Fibroblast of skin of back (primary cell): ENCODE measurements around the gene CERS1.
A peak's percentile ranks its signal among the peaks of the same experiment; 100 is the strongest.

Source experiments
- DNase-seq: peaks from one replicate; pipeline ENCODE4 v3.0.0-alpha.2; 2013

The CERS1 gene

DNA sequence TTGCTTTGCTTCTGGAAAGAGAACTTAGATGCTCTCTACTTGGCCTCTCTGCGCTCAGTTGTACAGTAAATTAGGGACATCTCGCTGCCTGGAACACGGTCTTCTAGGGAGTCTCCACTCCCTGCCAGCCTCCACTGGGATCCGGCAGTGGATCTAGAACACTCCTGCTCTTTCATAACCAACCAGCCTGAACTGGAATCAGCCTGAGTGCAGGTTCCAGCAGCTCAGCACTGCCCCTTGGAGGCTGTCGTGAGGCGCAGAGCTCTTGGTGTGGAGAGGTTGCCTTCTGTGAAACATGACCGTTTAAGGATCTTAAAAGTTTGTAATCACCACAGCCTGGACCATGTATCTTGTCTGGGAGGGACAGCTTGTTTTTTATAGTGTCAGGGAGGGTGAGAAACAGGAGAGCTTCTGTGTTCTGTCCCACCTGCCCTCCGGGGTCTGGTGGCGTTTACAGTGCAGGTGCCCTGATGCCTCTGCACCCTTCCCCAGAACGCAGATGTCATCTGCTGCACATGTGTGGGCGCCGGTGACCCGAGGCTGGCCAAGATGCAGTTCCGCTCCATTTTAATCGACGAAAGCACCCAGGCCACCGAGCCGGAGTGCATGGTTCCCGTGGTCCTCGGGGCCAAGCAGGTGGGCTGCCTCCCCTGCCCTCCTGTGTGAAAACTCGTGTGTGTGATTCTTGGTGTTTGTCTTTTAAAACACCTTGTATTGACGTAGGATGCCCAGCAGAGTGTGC, 39.4 kb downstream of the CERS1 start:
- DNase-seq: peak; percentile 16

DNA sequence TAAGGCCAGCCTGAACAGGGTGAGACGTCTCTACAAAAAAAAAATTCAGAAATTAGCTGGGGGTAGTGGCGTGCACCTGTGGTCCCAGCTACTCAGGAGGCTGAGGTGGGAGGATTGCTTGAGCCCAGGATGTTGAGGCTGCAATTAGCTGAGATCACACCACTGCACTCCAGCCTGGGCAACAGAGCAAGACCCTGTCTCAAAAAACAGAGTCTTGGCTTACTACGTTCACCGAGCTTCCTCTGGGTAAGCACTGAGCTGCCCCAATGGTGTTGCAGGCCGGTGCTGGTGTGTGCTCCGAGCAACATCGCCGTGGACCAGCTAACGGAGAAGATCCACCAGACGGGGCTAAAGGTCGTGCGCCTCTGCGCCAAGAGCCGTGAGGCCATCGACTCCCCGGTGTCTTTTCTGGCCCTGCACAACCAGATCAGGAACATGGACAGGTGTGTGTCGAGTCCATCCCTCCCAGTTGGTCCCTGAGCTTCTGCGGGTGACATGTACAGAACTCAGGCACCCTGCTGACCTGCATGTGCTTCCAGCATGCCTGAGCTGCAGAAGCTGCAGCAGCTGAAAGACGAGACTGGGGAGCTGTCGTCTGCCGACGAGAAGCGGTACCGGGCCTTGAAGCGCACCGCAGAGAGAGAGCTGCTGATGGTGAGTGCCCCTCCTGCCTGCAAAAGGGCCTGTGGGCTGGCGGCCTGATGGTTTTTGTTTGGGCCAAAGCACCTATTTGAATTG, 40.1 kb downstream of the CERS1 start:
- no peak for DNase-seq

DNA sequence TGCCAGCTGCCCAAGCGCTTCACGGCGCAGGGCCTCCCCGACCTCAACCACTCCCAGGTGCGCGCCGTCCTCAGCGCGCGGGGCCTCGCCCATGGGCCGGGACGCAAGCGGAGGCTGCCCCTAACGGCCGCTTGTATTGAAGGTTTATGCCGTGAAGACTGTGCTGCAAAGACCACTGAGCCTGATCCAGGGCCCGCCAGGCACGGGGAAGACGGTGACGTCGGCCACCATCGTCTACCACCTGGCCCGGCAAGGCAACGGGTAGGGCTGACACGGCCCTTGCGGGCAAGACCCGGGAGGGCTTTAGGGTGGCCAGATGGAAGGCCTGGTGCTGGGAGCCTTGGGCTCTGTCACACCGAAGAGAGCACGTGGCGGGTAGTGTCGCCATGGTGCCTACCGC, 41.0 kb downstream of the CERS1 start:
- no peak for DNase-seq

DNA sequence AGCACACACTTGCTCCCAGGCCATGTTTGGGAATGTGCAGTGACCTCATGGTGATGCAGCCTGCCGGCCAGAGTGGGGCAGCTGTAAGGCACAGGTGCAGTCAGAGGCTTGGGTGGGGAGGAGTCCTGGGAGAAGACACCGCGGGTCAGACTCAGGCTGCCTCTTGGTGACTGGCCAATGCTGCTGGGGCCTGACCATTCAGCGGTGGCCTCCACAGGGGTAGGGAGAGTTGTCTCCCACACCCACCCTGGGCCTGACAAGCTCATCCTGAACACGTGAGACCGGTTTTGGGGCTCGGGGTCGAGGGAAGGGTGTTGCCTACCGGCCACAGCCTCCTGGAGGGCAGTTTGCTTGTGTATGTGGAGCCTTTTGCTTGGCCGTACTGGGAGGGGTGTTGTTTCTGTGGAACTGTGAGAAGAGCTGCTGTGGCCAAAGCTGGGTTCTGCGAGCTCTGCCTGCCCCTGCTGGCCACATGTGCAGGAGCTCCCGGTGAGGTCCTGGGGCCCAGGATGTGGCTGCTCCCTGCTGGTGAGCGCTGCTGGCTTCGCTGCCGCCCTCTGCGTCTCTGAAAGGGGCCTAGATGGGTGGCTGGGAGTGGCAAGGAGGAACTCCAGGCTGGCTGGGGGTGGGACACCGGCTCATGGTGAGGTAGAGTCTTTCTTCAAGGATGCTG, 42.1 kb downstream of the CERS1 start:
- no peak for DNase-seq

DNA sequence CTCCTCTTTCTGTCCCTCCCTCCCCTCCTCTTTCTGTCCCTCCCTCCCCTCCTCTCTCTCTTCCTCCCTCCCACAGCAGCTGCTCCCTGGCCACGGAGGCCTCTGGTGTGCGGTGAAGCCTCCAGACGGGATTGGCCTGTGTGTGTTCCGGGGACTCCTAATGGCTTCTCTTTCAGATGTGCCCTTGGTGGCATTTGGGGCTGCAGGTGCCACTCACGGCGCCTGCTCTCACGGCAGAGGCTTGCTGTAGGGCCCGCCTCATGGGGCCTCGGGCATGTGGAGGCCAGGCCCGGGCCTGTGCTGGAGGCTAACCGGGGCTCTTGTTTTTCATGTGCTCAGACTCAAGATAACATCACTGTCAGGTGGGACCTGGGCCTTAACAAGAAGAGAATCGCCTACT, 43.3 kb downstream of the CERS1 start:
- no peak for DNase-seq

DNA sequence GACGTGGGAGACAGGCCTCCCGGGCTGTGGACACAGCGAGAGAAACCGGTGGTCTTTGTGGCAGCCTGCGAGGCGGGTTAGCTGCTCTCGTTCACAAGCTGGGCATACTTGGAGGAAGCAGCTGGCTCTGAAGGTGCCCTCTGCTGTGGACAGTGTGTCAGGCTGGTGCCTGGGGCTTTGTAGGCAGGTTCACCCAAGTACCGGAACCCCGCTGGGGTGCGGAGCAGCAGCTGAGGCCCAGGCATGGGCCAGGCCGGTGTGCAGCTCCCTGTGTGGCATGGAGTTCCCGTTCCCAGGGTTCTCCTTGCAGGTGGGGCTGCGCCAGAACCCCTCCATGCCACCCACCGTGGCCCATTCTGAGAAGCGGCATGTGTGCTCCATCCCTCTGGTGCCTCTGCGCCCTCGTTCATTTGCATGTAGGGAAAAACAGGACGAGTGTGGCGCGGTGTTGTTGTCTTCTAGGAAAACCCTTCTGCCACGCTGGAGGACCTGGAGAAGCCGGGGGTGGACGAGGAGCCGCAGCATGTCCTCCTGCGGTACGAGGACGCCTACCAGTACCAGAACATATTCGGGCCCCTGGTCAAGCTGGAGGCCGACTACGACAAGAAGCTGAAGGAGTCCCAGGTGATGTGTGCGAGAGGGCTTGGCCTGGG, 44.2 kb downstream of the CERS1 start:
- no peak for DNase-seq

DNA sequence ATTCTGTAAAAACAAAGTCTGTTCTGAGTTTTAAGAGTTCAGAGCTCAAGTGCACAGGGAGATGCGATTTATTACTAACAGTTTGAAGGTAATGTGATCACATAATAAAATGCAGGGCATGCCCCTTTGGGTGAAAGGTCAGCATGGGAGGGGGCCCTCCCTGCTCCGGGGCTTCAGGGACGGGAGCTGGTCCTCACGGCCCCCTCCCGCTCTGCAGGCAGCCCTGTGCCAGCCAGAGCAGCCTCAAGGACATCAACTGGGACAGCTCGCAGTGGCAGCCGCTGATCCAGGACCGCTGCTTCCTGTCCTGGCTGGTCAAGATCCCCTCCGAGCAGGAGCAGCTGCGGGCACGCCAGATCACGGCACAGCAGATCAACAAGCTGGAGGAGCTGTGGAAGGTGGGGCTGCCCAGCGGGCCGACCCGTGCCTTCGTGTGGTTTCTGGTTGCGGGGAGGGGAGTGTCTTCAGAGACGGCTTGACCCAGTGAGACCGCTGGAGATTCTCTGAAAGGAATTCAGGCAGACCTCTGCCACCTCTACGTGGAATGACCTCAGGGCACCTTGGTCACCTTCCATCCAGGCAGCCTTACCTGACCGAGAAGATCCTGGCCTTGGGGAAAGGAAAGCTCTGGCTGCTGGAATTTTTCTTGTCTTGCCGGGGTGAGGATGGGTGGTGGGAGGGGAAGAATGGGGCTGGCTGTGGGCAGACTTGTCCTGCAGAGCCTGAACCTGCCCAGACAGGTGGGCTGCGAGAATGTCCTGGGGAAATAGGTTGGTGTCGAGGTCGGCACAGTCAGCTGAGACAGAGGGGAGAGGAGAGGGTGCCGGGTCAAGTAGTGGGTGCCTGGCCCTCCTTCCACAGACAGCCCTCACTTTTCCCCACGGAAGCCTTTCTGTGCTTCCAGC, 45.2 kb downstream of the CERS1 start:
- no peak for DNase-seq

DNA sequence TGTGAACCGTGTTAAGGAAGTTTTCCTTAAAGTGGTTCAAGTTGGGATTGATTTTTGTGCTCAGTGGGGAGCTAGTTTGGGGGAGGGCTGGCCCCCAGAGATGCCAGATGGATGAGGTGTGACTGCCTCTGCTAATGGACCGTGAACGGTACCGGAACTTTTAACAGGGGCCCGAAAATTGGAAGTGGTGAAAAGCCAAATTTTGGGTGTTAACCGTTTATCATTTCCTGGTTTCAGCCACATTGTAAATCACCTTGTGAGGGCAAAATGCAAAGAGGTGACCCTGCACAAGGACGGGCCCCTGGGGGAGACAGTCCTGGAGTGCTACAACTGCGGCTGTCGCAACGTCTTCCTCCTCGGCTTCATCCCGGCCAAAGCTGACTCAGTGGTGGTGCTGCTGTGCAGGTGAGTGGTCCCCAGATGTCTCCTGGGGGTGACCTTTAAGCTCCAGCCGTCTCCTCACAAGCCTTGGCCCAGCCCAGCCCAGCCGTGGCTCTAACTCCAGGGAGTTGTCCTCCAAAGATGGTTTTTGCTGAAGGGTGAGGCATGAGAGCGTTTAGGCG, 46.0 kb downstream of the CERS1 start:
- no peak for DNase-seq

DNA sequence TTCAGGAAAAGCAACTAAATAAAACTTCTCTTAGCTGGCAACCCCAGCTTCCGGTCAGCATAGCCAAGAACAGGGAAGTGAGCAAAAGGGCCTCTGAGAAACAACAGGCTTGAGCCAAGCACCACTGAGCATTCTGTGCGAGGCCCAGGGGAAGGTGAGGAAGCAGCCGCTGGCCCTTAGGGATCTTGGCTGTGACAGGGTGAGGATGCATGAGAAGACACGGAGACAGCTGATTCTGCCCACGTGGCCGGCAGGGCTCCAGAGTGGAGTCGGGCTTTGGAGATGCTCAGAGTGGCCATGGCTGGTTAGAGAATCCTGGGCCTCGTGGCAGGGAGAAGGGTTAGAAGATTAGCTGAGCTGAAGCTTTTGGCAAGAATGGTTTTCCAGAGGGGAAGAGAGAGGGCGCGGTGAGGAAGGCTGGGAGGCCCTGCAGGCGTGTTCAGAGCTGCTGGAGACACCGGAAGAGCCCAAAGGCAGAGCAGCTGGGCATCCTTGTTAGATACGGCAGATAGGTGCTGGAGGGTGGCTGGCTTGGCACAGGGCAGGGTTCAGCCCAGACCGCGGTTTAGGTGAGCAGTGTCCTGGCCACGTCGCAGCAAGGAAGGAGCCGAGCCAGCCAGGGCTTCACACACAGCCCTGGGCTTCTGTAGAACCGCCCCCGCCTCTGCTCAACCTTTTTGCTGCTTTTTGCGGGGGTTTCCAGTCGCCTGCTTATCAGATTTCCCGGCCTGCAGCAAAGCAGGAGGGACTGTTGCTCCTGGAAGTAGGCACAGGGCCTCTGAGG, 46.9 kb downstream of the CERS1 start:
- peak; percentile 30 for DNase-seq

DNA sequence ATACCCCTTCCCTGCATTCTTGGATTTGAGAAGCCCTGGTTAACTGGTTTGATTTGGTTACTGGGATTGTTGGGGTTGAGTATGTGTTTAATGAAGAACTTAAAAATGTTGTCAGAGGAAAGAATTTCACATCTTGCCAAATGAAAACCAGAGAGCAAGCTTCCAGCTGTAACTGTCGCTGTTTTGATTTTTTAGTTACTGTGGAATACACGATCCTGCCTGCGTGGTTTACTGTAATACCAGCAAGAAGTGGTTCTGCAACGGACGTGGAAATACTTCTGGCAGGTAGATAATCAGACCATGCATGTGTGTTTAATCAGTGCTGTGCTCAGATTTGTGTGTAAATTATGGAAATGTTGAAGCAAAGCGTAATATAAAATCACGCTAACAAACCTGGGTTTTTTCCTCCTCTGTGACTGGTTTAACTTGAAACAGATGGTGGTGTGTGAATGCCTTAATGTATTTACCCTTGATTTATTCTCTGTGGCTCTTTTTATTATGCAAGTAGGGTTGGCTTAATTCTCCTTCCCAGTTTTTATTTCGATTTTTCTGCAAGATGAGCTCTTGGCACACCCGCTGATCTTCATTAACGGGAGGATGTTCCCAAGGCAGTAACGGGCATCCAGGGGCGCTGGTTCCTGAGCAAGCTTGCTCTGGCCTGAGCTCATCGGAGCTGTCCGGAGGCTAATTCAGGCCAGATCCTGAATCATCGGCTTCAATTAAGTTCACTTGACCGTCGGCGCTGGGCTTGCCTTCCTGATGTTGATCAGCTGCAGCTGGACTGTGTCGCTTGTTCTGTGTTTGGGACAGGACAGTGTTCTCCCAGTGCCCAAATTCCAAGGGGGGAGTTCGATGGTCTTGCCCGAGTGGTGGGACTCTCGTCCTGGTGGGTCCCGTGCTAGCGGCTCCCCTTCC, 48.2 kb downstream of the CERS1 start:
- DNase-seq: no peak

DNA sequence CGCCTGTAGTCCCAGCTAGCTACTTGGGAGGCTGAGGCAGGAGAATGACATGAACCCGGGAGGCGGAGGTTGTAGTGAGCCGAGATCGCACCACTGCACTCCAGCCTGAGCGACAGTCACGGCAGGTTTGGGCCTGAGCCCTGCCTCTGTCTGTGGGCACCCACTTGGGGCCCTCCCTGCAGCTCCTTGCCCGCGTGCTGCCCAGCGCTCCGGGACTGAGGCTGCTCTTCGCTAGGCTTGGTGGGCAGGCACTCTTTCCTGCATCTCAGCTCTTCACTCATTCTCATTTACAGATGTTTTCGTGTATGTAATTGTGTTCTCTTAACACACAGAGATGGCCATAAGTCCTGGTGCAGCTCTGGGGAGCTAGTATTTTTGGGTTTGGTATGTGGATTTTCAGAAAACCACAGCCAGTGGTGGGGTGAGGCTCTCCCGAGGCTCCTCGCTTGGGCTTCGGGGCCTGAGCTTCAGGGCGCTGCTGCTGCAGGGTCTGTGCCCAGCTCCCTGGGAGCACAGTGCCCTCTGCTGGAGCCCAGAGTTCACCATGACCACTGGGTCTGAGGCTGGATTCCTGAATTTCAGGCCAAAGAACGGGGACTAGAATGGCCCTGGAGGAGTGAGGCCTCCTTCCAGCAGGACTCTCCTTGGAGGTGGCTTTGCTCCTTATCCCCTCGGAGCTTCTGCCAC, 49.0 kb downstream of the CERS1 start:
- DNase-seq: peak; percentile 74

DNA sequence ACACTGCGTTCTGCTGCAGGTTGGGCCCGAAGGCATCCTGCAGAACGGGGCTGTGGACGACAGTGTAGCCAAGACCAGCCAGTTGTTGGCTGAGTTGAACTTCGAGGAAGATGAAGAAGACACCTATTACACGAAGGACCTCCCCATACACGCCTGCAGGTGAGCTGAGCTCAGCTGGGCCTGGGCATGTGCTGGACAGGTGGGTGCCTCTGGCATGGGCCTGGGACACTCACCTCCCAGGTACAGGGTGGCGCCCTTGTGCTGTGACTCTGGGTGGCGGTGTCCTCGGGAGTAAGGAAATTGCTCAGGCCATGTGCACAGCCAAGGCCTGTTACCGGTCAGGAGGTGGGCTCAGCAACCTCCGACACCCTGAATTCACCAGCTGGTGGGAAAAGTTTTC, 50.0 kb downstream of the CERS1 start:
- no peak for DNase-seq

DNA sequence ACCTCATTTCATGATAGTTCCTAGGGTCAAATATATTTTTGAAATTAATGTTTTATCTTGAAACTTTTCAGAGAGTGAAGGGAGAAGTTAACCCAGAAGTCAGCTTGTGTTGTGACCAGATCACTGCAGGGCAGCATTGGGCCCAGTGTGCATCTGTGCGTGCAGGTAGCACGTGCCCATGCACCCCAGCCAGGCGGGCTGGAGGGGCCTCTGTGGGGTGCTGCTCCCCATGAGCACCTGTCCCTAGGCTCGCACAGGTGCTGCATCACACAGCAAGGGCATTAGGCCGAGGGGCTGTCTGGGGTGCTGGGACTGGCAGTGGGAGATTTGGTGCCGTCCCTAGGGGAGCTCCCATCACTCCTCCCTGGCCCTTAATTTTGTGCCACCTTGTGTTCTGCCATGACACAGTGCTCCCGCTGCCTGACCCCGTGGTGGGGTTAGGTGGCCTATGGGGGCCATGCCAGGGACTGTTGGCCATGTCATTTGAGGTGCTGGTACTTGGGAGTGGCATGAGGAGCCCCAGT, 51.1 kb downstream of the CERS1 start:
- no peak for DNase-seq

DNA sequence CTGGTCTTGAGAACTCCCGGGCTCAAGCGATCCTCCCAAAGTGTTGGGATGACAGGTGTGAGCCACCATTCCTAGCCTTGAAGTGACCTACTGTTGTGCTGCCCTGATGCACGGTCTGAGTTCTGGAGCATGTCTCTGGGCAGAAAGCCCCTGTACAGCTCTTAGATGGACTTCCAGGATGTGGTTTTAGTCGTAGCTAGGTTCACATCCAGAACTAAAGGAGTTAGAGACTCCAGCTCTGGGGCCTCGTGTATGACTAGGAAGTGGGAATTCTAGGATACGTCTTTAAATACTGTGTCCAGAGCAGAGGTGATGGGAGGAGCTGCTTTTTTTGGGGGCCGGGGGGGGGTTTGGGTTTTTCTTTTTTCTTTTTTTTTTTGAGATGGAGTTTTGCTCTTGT, 52.0 kb downstream of the CERS1 start:
- no peak for DNase-seq

DNA sequence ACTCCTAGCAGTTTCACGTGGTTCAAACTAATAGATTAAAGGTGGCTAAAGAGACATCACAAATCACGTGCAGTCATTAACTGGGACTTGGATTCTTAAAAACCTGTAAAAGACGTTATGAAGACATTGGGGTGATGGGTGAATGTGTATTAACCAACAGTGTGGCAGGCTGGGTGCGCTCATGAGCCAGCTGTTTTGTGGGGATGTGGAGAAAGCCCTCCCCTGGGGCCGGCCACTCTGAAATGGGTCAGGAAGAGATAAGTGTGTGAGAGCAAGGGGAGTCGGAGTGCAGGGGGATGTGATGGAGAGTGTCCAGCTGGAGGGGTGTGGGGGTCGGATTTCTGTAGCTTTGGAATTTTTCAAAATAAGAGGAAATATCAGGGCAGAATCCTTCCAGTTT, 53.8 kb downstream of the CERS1 start:
- DNase-seq: no peak

DNA sequence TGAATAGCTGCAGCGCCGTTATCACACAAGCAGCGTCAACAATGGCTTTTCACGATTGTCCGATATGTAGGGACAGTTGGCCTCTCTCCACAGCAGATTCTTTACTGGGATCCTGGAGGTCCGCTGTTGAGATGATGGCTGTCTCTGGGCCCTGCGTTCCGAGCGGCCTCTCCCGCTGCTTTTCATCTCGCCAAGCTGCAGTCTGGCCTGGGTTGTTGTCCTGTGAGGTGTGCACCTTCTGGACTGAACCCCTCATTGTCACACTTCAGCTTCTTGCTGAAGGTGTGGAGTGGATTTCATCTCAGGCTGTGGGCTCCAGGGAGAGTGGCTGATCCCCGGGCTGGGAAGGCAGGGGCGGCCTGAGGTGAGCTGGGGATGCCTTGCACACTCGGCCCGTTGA, 54.6 kb downstream of the CERS1 start:
- no peak for DNase-seq

DNA sequence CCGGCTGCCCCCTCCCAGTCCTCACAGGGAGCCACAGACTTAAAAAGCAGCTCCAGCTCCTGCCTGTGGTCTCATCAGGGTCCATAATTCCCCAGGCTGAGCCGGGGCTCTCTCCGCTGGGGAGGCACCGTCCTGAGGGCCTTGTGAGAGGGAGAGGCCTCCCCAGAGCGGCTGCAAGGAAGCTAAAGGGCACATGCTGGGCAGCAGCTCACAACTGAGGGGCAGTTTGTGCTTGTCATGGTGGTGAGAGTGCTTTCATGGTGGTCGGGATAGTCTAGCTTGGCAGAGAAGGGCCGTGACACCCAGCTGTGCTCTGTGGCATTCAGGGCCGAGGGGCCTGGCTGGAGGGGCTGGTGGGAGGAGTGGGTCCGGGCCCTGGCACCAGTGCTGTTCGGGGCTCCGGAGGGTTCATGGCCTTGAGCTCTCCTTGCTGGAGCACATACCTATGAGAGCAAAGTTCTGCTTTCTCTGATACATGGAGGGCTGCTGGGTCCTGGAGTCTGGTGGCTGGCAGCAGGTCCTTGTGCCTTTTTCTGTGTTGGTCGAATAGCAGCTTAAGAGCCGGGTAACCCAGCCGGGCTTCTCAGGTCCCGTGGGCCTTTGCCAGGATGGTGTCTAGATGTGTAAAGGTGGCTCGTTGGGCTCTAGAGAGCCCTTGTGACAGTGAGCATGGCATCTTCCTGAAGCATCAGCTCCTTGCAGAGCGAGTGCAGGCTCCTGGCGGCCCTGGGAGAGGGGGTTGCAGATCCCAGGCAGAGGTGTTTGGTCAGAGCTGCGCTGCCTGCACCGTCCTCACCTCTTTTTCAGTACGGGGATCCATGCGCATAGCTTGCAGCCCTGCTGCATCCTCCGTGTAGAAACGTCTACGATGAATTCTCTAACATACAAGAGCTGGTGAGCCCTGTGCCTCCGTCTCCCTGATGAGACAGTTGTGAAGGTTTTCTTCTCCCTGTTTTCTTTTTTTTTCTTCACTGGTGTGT, 55.4 kb downstream of the CERS1 start:
- DNase-seq: no peak
